H9 (cell line): ENCODE data around the gene ARL4C. TPM values are rescaled to one million over a fixed set of nuclear protein-coding genes. Genes with fewer than 3 reads are reported as not detected.

Source experiments
- DNase-seq: peaks from one replicate; pipeline ENCODE4 v3.0.0-alpha.2; 2017
- H2AFZ ChIP-seq: one replicate; pipeline ENCODE4 v1.6.1; 2013; ENCODE audit warnings: mild to moderate bottlenecking, low read length, control low read depth, moderate library complexity
- H2AK5ac ChIP-seq: 2 replicates; pipeline ENCODE4 v1.6.1; 2013; ENCODE audit warnings: low read length, control low read depth, mixed read lengths; ENCODE audit not compliant: insufficient read length
- H2BK120ac ChIP-seq: one replicate; pipeline ENCODE4 v1.6.1; 2013; ENCODE audit warnings: low read depth, mild to moderate bottlenecking, low read length, control low read depth, inconsistent platforms; ENCODE audit not compliant: poor library complexity, severe bottlenecking
- H2BK12ac ChIP-seq: 2 replicates; pipeline ENCODE4 v1.6.1; 2013; ENCODE audit warnings: low read length, control low read depth, mixed read lengths, low read depth; ENCODE audit not compliant: insufficient read length
- H2BK15ac ChIP-seq: 2 replicates; pipeline ENCODE4 v1.6.1; 2013; ENCODE audit warnings: low read depth, low read length, control low read depth
- H2BK20ac ChIP-seq: one replicate; pipeline ENCODE4 v1.6.1; 2013; ENCODE audit warnings: low read depth, mild to moderate bottlenecking, low read length, control low read depth, inconsistent platforms; ENCODE audit not compliant: poor library complexity, severe bottlenecking
- H2BK5ac ChIP-seq: 2 replicates; pipeline ENCODE4 v1.6.1; 2013; ENCODE audit warnings: low read length, control low read depth, mixed read lengths; ENCODE audit not compliant: insufficient read length
- H3K14ac ChIP-seq: 2 replicates; pipeline ENCODE4 v1.6.1; 2013; ENCODE audit warnings: low read length, control low read depth; ENCODE audit not compliant: insufficient read depth
- H3K18ac ChIP-seq: 2 replicates; pipeline ENCODE4 v1.6.1; 2013; ENCODE audit warnings: low read depth, mild to moderate bottlenecking, mixed read lengths, low read length, control low read depth; ENCODE audit not compliant: insufficient read length
- H3K23ac ChIP-seq: 2 replicates; pipeline ENCODE4 v1.6.1; 2013; ENCODE audit warnings: low read length, control low read depth, mixed read lengths, low read depth; ENCODE audit not compliant: insufficient read length
- H3K23me2 ChIP-seq: 2 replicates; pipeline ENCODE4 v1.6.1; 2013; ENCODE audit warnings: low read depth, mild to moderate bottlenecking, mixed read lengths, low read length, control low read depth; ENCODE audit not compliant: insufficient read length, poor library complexity, severe bottlenecking
- H3K27ac ChIP-seq: 2 replicates; pipeline ENCODE4 v1.5.1; 2013; ENCODE audit warnings: low read length, control low read depth, mixed read lengths, low read depth; ENCODE audit not compliant: insufficient read length
- H3K27me3 ChIP-seq: 2 replicates; pipeline ENCODE4 v1.6.1; 2013; ENCODE audit warnings: low read length, control low read depth, inconsistent platforms; ENCODE audit not compliant: insufficient read depth
- H3K4ac ChIP-seq: 2 replicates; pipeline ENCODE4 v1.6.1; 2013; ENCODE audit warnings: low read depth, mild to moderate bottlenecking, control low read depth, inconsistent platforms, low read length, moderate library complexity
- H3K4me1 ChIP-seq: 2 replicates; pipeline ENCODE4 v1.6.1; 2013; ENCODE audit warnings: low read length, control low read depth, inconsistent platforms; ENCODE audit not compliant: insufficient read depth
- H3K4me2 ChIP-seq: 2 replicates; pipeline ENCODE4 v1.6.1; 2013; ENCODE audit warnings: low read length, control low read depth, mixed read lengths; ENCODE audit not compliant: insufficient read length, insufficient read depth
- H3K56ac ChIP-seq: 2 replicates; pipeline ENCODE4 v1.6.1; 2013; ENCODE audit warnings: low read depth, mild to moderate bottlenecking, mixed read lengths, low read length, control low read depth; ENCODE audit not compliant: insufficient read length
- H3K79me1 ChIP-seq: 2 replicates; pipeline ENCODE4 v1.6.1; 2013; ENCODE audit warnings: low read depth, mild to moderate bottlenecking, moderate library complexity, low read length, control low read depth, inconsistent platforms; ENCODE audit not compliant: insufficient read depth, poor library complexity, severe bottlenecking
- H3K79me2 ChIP-seq: 2 replicates; pipeline ENCODE4 v1.6.1; 2013; ENCODE audit warnings: low read length, control low read depth, inconsistent platforms; ENCODE audit not compliant: insufficient read depth
- H3K9ac ChIP-seq: 2 replicates; pipeline ENCODE4 v1.6.1; 2013; ENCODE audit warnings: low read length, control low read depth, mixed read lengths; ENCODE audit not compliant: insufficient read length; ENCODE audit errors: extremely low read depth
- H3K9me3 ChIP-seq: one replicate; pipeline ENCODE4 v1.6.1; 2013; ENCODE audit warnings: low read depth, low read length, inconsistent platforms; ENCODE audit not compliant: control insufficient read depth
- H3T11ph ChIP-seq: one replicate; pipeline ENCODE4 v1.6.1; 2013; ENCODE audit warnings: mild to moderate bottlenecking, low read length, control low read depth, inconsistent platforms
- H4K20me1 ChIP-seq: one replicate; pipeline ENCODE4 v1.6.1; 2013; ENCODE audit not compliant: control insufficient read depth, insufficient read length, insufficient read depth
- H4K5ac ChIP-seq: 2 replicates; pipeline ENCODE4 v1.6.1; 2013; ENCODE audit warnings: low read depth, mild to moderate bottlenecking, mixed read lengths, low read length, control low read depth; ENCODE audit not compliant: insufficient read length
- H4K8ac ChIP-seq: replicated peaks from 2 replicates; pipeline ENCODE4 v1.6.1; 2013; ENCODE audit warnings: low read length, control low read depth, mixed read lengths, low read depth; ENCODE audit not compliant: insufficient read length
- H4K91ac ChIP-seq: 2 replicates; pipeline ENCODE4 v1.6.1; 2013; ENCODE audit warnings: low read depth, mild to moderate bottlenecking, moderate library complexity, mixed read lengths, low read length, control low read depth; ENCODE audit not compliant: insufficient read length
- H3K27ac Mint-ChIP-seq, 3 experiments: 2 replicates in 2 of 3; 3 replicates in 1 of 3; pipeline ENCODE4 v1.8.0; 2020 to 2021; ENCODE audit warnings: mixed read lengths in 3 of 3, mild to moderate bottlenecking in 1 of 3, moderate library complexity in 1 of 3
- H3K27me3 Mint-ChIP-seq: 2 replicates; pipeline ENCODE4 v1.8.0; 2021; ENCODE audit warnings: low read depth, mild to moderate bottlenecking, moderate library complexity, mixed read lengths
- H3K36me3 Mint-ChIP-seq, 3 experiments: 2 replicates in 2 of 3; 3 replicates in 1 of 3; pipeline ENCODE4 v1.8.0; 2020 to 2021; ENCODE audit warnings: low read depth in 3 of 3, mixed read lengths in 3 of 3; ENCODE audit not compliant: insufficient read depth in 1 of 3
- H3K4me1 Mint-ChIP-seq, 2 experiments: 2 replicates each; pipeline ENCODE4 v1.8.0; 2020; ENCODE audit warnings: mixed read lengths in 2 of 2
- H3K4me3 Mint-ChIP-seq, 2 experiments: 2 replicates in 1 of 2; 3 replicates in 1 of 2; pipeline ENCODE4 v1.8.0; 2020 to 2021; ENCODE audit warnings: mild to moderate bottlenecking in 2 of 2, mixed read lengths in 2 of 2, moderate library complexity in 1 of 2
- H3K9me3 Mint-ChIP-seq, 2 experiments: 2 replicates in 1 of 2; 3 replicates in 1 of 2; pipeline ENCODE4 v1.8.0; 2020; ENCODE audit warnings: mild to moderate bottlenecking in 2 of 2, mixed read lengths in 2 of 2, moderate library complexity in 1 of 2
- CTCF ChIP-seq: fragments of 200-600 bp; sonication (generic); conservative IDR thresholded peaks from 3 replicates; pipeline ENCODE4 v1.8.0; 2021; ENCODE audit warnings: antibody characterized with exemption, mild to moderate bottlenecking
- WGBS: extraction: QIAGEN DNeasy Blood & Tissue Kit; methylation state at CpG from one replicate; pipeline ENCODE4 v1.1.7; 2013; ENCODE audit warnings: missing lambda C conversion rate, low lambda C conversion rate, mixed read lengths; ENCODE audit not compliant: insufficient read length; ENCODE audit errors: extremely low coverage; 5-methylcytosine and 5-hydroxymethylcytosine counted together
- total RNA-seq: library from RNA; stranded (reverse); gene quantifications from 2 replicates; pipeline ENCODE4 v1.2.1, GENCODE V29; 2021

The ARL4C gene
- total RNA-seq, 1 experiment from 2014 or later: 12.0 TPM

GRCh38 chr2:234502919-234503285 is 6.0 kb upstream of the ARL4C start:
- Histone ChIP-seq H3K23ac (no peak overlapping the region), H2AFZ (no peak overlapping the region), H3K27ac (no peak overlapping the region)

More at GRCh38 chr2:234502919-234503285, 6.0 kb upstream of the ARL4C start:
- no peak overlapping the region for H2BK5ac ChIP-seq
- H4K20me1 ChIP-seq: peaks cover 2% of the 10 kb centered on the region
- Mint-ChIP-seq H3K36me3 (no peaks in the 10 kb centered on the region; a peak in 1 of 7 replicates), H3K9me3 (no peaks in the 10 kb centered on the region; a peak in 1 of 5 replicates), H3K4me3 (no peak overlapping the region), H3K4me1 (peaks cover 20 to 29% of the 10 kb centered on the region in 2 experiments), H3K27ac (no peak overlapping the region), H3K27me3 (peaks cover 18% of the 10 kb centered on the region)
- no peak overlapping the region for H4K91ac ChIP-seq
- H3K23me2 ChIP-seq: no peaks in the 10 kb centered on the region
- no peak overlapping the region for H3K4me2 ChIP-seq
- no peak overlapping the region for H3K56ac ChIP-seq
- no peak overlapping the region for H3K18ac ChIP-seq
- H3K9ac ChIP-seq: no peak overlapping the region
- DNase-seq: no peak
- TF ChIP-seq CTCF: no peak
- no peak overlapping the region for H4K5ac ChIP-seq
- no peaks in the 10 kb centered on the region for H3K79me1 ChIP-seq
- H3K14ac ChIP-seq: no peak overlapping the region
- no peak overlapping the region for H2BK20ac ChIP-seq
- no peak overlapping the region for H3K4ac ChIP-seq
- peaks cover 9% of the 10 kb centered on the region; the same call in 1 of the 2 replicates for H3K4me1 ChIP-seq
- no peaks in the 10 kb centered on the region for H3K9me3 ChIP-seq
- no peak overlapping the region for H4K8ac ChIP-seq
- H2AK5ac ChIP-seq: no peak overlapping the region
- H3K27me3 ChIP-seq: peaks cover under 1% of the 10 kb centered on the region; the same call in 1 of the 2 replicates
- no peak overlapping the region for H2BK15ac ChIP-seq
- H2BK12ac ChIP-seq: no peak overlapping the region
- H2BK120ac ChIP-seq: no peak overlapping the region
- H3K79me2 ChIP-seq: no peaks in the 10 kb centered on the region
- WGBS: no CpG with 5 or more reads among the region's 3 CpGs
- H3T11ph ChIP-seq: no peak overlapping the region
